A673 (cell line): ENCODE data around the gene DCUN1D4. TPM values are rescaled to one million over a fixed set of nuclear protein-coding genes. Genes with fewer than 3 reads are reported as not detected.

Experiments used
- BruUV-seq: library from RNA; stranded (reverse); fragments of 400-500 nt; replicated peaks from 2 replicates; lab custom pipeline; 2021; lab: Mats Ljungman, UMichigan
- CTCF ChIA-PET: fragments of 300-600 bp; sonication (Branson Sonifier 250); formaldehyde crosslinking; loops from one replicate; lab custom pipeline; 2022; ENCODE audit warnings: antibody characterized with exemption; lab: Charles Lee
- POLR2A ChIA-PET: fragments of 300-600 bp; sonication (Branson Sonifier 250); formaldehyde crosslinking; loops from one replicate; lab custom pipeline; 2022; ENCODE audit warnings: antibody characterized with exemption; ENCODE audit not compliant: low non-redundant PET; lab: Charles Lee
- DNase-seq: peaks from one replicate; pipeline ENCODE4 v3.0.0-alpha.2; 2015; ENCODE audit warnings: low spot score
- H3K27ac ChIP-seq: fragments of 200-600 bp; sonication (generic); 2 replicates; pipeline ENCODE4 v1.5.1; 2016; ENCODE audit warnings: mixed run types, low read depth, mild to moderate bottlenecking, mixed read lengths, antibody characterized with exemption, low read length; ENCODE audit not compliant: poor library complexity, severe bottlenecking
- H3K27me3 ChIP-seq: fragments of 200-600 bp; sonication (generic); replicated peaks from 2 replicates; pipeline ENCODE4 v1.6.1; 2017; ENCODE audit warnings: mixed run types, low read depth, mild to moderate bottlenecking, mixed read lengths, antibody characterized with exemption, low read length; ENCODE audit not compliant: insufficient read depth, poor library complexity
- H3K36me3 ChIP-seq: fragments of 200-600 bp; sonication (generic); 2 replicates; pipeline ENCODE4 v1.6.1; 2016; ENCODE audit warnings: mixed run types, mild to moderate bottlenecking, mixed read lengths, antibody characterized with exemption, low read length; ENCODE audit not compliant: insufficient read depth, poor library complexity, severe bottlenecking
- H3K4me1 ChIP-seq: fragments of 200-600 bp; sonication (generic); 2 replicates; pipeline ENCODE4 v1.6.1; 2017; ENCODE audit warnings: mixed run types, mild to moderate bottlenecking, mixed read lengths, antibody characterized with exemption, low read length; ENCODE audit not compliant: insufficient read depth, poor library complexity, severe bottlenecking
- H3K4me3 ChIP-seq: fragments of 200-600 bp; sonication (generic); 2 replicates; pipeline ENCODE4 v1.5.1; 2016; ENCODE audit warnings: low read depth, mixed run types, mild to moderate bottlenecking, mixed read lengths, low read length; ENCODE audit not compliant: poor library complexity, severe bottlenecking
- H3K9me3 ChIP-seq: fragments of 200-600 bp; sonication (generic); 2 replicates; pipeline ENCODE4 v1.6.1; 2016; ENCODE audit warnings: mixed run types, low read depth, mild to moderate bottlenecking, mixed read lengths, antibody characterized with exemption, low read length; ENCODE audit not compliant: poor library complexity, severe bottlenecking
- CTCF ChIP-seq: fragments of 300-800, 200-600 bp; sonication (generic); conservative IDR thresholded peaks from 2 replicates; pipeline ENCODE4 v1.5.1; 2017; ENCODE audit warnings: low read depth, mild to moderate bottlenecking, antibody characterized with exemption, low read length, moderate library complexity, mixed read lengths
- EZH2 ChIP-seq: fragments of 200-600 bp; sonication (generic); IDR thresholded peaks from 2 replicates; pipeline ENCODE4 v1.6.1; 2017; ENCODE audit warnings: borderline replicate concordance, low read depth, mild to moderate bottlenecking, mixed read lengths, antibody characterized with exemption, low read length; ENCODE audit not compliant: poor library complexity, severe bottlenecking
- intact Hi-C: fragments of 100-400 bp; cut with micrococcal nuclease; formaldehyde crosslinking; loops from one replicate; pipeline ENCODE4 v1.10.0; 2022; ENCODE audit not compliant: unreplicated experiment
- total RNA-seq: library from RNA; stranded (reverse); gene quantifications from 2 replicates; pipeline ENCODE4 v1.2.3, GENCODE V29; 2021

Gene DCUN1D4
- total RNA-seq, 1 experiment from 2014 or later, result 21.5 TPM

GRCh38 chr4:51960486-51960885, 117.5 kb downstream of the DCUN1D4 start:
- Histone ChIP-seq H3K4me3 (no peak overlapping the region), H3K9me3 (no peaks in the 10 kb centered on the region), H3K27me3 (no peaks in the 10 kb centered on the region), H3K36me3 (no peaks in the 10 kb centered on the region), H3K4me1 (no peaks in the 10 kb centered on the region), H3K27ac (no peak overlapping the region)
- POLR2A ChIA-PET, result no interaction called here
- intact Hi-C loops, result no loop called here
- CTCF ChIA-PET, result no interaction called here
- no TSS peak for BruUV-seq
- TF ChIP-seq CTCF, result no peak
- DNase-seq, result no peak

- Histone ChIP-seq H3K4me1 (no peaks in the 10 kb centered on the region), H3K27ac (no peak overlapping the region), H3K27me3 (no peaks in the 10 kb centered on the region), H3K36me3 (no peaks in the 10 kb centered on the region), H3K4me3 (no peak overlapping the region), H3K9me3 (no peaks in the 10 kb centered on the region)
- BruUV-seq, result no TSS peak
- TF ChIP-seq EZH2, result no peak
- no peak for TF ChIP-seq CTCF
- no peak for DNase-seq
- CTCF ChIA-PET, result no interaction called here
- POLR2A ChIA-PET, result no interaction called here
- intact Hi-C loops, result no loop called here
Measured at GRCh38 chr4:51963841-51964517, 121.0 kb downstream of the DCUN1D4 start.

DNA sequence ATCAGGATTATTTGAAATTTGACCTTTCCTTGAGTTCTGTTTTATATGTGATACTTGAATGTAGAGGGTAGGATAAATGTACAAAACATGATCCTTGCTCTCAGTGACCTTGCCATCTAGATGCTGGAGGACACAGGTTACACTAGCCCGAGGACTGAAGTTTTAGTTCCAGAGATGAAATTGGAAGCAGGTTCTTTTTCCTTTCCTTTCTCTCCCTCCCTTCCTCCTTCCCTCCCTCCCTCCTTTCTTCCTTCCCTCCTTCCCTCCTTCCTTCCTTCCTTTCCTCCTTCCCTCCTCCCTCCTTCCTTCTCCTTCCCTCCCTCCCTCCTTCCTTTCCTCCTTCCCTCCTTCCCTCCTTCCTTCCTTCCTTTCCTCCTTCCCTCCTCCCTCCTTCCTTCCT, 122.9 kb downstream of the DCUN1D4 start:
- TF ChIP-seq EZH2 (no peak), CTCF (no peak)
- POLR2A ChIA-PET, result no interaction called here
- no peak for DNase-seq
- Histone ChIP-seq H3K27me3 (no peaks in the 10 kb centered on the region), H3K9me3 (no peaks in the 10 kb centered on the region), H3K4me3 (no peak overlapping the region), H3K4me1 (no peaks in the 10 kb centered on the region), H3K27ac (no peak overlapping the region), H3K36me3 (no peaks in the 10 kb centered on the region)
- BruUV-seq, result no TSS peak
- intact Hi-C loops, result no loop called here
- CTCF ChIA-PET, result no interaction called here

Other genes starting within 250 kb of the DCUN1D4 start
- gene LRRC66, start 177.2 kb downstream of the DCUN1D4 start, total RNA-seq, result 0.26 TPM in 1 of 2 replicates, not detected in the other
- 32.6 and 38.6 TPM in 2 replicates for gene SGCB, start 195.1 kb downstream of the DCUN1D4 start, total RNA-seq
- gene SPATA18, start 208.2 kb downstream of the DCUN1D4 start, total RNA-seq, result 0.71 and 0.92 TPM in 2 replicates